Activated CD4-positive, alpha-beta T cell treated with anti-CD3 and anti-CD28 coated beads for 48 hours (primary cell): ENCODE results near the gene ADAM10.

ENCODE experiments used
- DNase-seq: peaks from one replicate; pipeline ENCODE4 v3.0.0-alpha.2; 2020

Gene ADAM10

GRCh38 chr15:58572521-58572920, 177.0 kb downstream of the ADAM10 start:
- no peak for DNase-seq

DNA sequence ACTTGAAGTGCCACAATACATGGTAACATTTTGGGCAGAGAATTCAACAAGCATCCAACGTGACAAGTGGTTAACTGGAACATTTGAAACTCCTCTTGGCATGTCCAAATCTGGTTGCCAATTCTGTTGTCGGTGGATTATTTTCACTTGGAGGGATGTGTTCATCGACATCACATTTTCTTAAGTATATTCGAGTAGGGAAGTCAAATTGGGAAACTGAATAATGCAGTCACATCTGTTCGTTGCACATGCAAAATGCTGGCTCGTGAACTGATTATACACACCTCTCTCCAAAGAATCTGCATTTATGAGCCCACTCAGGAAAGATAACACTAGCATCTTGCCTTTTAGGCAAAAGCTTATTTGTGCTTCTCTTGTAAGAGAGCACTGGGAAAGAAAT, 178.0 kb downstream of the ADAM10 start:
- no peak for DNase-seq

GRCh38 chr15:58569455-58569854, 180.1 kb downstream of the ADAM10 start:
- no peak for DNase-seq

- DNase-seq: no peak
These were observed 181.3 kb downstream of the ADAM10 start for GRCh38 chr15:58568157-58568571.

GRCh38 chr15:58566029-58566428, 183.5 kb downstream of the ADAM10 start:
- no peak for DNase-seq

GRCh38 chr15:58565619-58566018, 183.9 kb downstream of the ADAM10 start:
- no peak for DNase-seq

DNA sequence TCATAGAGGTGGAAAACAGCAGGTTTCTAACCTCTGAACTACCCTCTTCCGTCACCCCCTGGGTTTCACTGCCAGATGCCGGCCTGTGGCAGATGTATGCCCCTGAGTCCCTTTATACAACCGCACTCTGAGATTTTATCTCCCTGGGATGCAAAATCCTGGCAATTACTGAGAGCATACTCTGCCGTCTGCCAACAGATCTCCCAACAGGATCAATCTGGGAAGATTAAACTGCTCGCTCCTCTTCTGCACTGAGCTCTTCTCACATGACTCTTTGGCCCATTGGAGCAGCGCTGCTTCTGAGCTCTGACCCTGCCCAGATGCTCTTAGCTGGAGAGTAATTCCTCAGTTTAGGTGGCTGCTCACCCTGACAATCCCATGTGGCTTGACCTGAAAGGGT, 184.5 kb downstream of the ADAM10 start:
- no peak for DNase-seq

GRCh38 chr15:58562135-58562534, 187.4 kb downstream of the ADAM10 start:
- DNase-seq: no peak

DNA sequence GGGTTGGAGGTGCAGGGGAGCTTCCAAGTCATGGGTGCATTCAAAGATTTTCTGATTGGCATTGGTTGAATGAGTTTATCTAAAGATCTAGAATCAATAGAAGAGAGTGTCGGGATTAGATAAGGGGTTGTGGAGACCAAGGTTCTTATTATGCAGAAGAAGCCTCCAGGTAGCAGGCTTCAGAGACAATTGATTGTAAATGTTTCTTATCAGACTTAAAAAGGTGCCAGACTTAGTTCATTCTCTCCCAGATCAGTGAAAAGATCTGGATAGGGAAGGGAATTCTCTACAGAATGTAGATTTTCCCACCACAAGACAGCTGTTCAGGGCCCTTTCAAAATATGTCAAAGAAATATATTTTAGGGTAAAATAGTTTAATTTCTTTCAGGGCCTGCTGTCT, 188.2 kb downstream of the ADAM10 start:
- no peak for DNase-seq

DNA sequence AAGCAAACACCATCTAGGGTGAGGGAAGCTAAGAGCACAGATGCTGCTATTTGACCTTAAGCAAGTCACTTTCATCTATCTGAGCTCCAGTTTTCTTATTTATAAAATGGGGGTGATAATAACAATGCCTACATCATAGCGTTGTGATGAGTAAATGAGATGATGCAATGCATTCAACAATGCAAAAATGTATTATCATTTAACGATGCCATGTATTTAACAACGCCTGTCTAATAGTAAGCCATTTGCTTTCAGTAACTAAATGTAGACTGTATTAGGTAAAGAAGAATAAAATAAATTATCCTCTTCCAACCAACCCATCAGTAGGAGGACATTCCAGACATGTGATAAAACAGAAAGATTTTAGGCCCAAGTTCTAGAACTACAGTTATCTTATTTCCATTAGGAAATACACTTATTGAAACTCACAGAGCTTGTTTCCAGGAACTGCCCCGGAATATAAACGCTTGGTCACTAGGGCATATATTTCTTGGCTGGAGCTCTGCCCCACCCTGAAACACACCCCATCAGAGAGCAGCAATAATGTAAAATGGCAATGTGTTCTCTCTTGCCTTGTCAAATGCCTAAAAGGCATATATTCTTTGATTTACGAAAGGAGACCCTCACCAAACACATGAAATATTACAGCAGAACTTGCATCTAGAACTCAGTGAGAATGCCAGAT, 189.5 kb downstream of the ADAM10 start:
- DNase-seq: no peak

GRCh38 chr15:58558777-58559176, 190.7 kb downstream of the ADAM10 start:
- no peak for DNase-seq

DNA sequence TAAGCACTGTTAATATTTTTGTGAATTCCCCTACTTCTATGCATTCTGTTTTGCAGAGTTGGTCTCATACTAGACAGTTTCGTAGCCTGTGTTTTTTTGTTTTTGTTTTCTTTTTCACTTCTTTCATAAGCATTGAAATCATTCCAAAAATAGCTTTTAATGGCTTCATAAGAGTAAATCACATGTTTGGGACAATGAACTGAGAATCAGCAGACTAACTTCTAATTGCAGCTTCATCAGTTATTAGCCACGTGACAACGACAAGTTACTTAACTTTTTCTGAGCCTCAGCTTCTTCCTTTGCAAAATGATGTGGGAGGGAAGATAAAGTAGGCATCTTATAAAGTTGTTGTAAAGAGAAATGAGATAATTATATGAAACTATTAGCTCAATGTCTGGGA, 193.0 kb downstream of the ADAM10 start:
- no peak for DNase-seq

- no peak for DNase-seq
These were observed 193.5 kb downstream of the ADAM10 start for GRCh38 chr15:58556028-58556361.

DNA sequence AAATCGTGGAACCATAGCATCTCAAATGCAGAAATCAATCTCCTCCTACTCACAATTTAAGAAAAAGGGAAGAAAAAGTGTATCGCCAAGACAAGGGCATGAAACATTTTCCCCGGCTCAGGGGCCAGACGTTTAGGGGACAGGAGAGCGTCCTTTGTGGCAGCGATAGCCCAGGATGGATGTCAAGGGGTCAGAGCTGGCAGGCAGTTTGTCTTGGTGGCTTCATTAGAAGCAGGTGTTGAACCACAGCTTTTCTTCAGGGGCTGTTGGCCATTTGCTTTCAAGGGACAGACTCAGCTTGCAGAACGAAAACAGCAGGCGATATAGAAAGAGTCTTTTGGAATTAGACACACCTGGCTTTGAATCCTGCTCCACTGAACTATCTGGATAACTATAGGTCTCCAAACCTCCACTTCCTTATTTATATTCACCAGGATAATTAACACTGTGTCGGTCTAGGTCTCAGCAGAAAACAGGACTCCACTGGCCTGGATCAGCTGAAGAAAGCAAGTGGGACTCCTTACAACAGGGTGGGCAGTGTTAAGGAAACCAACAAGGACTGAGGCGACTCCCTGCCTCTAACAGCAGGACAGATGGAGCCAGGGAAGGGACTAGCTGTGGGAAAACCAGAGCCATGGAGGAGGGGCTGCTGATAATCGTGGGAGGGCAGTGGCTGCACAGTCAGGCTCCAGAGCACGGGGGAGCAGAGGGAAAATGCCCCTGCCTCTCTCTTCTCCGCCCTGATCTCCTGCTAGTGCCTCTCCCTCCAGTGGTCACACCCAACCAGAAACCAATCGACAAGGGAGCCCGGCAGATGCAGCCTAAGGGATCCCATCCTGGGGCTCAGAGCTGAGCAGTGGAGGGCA, 194.1 kb downstream of the ADAM10 start:
- DNase-seq: no peak

DNA sequence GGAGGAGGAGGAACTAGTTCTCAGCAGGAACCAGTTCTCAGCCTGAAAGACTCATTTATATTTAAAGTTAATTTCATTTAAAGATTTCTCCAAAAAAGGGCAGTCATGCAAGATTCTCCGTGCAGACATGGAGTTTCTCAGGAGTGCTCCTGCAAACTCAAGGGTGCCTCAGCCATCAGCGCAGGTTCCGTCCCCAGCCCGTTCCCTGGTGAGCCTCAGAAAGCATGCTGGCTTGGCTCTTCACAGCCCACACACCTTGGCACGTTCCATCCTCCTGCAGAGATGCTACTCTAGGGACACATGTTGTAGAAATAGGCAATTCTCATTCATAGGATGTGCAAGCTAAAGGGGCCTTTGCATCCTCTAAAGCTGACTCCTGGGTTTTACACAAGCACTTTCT, 194.7 kb downstream of the ADAM10 start:
- no peak for DNase-seq

GRCh38 chr15:58553365-58553918, 196.1 kb downstream of the ADAM10 start:
- DNase-seq: no peak

- no peak for DNase-seq
These were observed 196.8 kb downstream of the ADAM10 start for GRCh38 chr15:58552505-58553364.

- DNase-seq: peak; percentile 17
These were observed 197.6 kb downstream of the ADAM10 start for GRCh38 chr15:58551764-58552504.

GRCh38 chr15:58551084-58551763, 198.3 kb downstream of the ADAM10 start:
- DNase-seq: peak; percentile 30

GRCh38 chr15:58549785-58550074, 199.8 kb downstream of the ADAM10 start:
- DNase-seq: no peak

DNA sequence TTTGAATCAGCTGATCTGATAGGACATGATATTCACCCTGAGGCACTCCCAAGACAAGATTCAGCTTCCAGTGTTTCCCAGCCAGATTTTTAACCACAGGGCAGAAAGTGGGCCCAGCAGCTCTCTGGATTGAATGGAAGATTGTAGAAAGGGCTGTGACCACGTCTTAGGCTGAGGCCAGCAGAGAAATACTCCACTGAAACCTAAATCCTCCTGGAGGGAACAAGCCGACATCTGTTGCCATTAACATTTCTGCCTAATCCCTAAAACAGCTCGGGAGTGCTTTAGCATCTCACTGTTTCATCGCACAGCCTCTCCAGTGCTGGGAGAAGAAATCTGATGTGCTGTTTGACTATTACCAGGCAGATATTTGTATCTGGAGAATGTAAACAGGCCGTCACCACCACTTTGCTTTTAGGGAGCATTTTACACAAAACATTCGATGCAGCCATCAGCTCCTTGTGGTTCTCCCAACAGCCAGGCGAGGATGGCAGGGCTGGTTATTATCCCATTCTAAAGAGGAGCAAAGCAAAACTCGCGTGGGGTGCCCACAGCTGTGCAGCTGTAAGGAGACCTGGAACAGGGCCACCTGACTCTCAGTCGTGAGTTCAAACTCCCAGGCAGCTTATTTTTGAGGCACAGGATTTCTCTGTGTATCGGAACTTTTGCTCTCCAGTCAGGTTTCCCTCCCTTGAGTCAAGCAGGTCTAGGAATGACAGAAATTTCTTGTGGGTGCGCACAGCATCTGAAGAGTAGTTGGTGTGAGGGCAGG, 200.3 kb downstream of the ADAM10 start:
- DNase-seq: no peak
